GM23248 (cell line): Measurements from ENCODE around the gene XPNPEP1.

Experiments
- EZH2 ChIP-seq: fragments of 200-600 bp; sonication (generic); IDR thresholded peaks from 2 replicates; pipeline ENCODE4 v1.6.1; 2018; ENCODE audit warnings: antibody characterized with exemption, mild to moderate bottlenecking; ENCODE audit not compliant: insufficient read depth, poor library complexity, severe bottlenecking
- EZH2phosphoT487 ChIP-seq: fragments of 200-600 bp; sonication (generic); IDR thresholded peaks from 2 replicates; pipeline ENCODE4 v1.6.1; 2018; ENCODE audit warnings: antibody characterized with exemption, moderate library complexity, mild to moderate bottlenecking, low read depth; ENCODE audit not compliant: insufficient read depth

DNA sequence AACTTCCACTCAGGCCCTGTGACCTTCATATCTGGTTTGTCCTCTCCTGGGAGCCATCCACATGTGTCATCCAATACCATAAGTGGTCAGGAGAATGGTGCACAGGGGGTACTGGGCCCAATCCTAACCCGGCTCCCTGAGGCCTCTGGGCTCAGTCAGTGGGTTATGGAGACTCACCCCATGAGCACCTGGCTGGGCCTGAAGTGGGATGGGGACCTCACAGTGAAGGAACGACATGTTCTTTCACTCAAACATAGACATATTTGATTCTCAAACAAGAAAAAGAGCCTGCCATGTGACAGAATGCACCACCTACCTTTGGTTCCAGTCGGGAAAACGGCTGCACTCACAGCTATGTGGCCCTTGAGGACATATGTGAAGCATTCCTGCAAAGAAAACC, 51.8 kb downstream of the XPNPEP1 start:
- TF ChIP-seq EZH2 (no peak), EZH2phosphoT487 (no peak)
